Muscle layer of colon (tissue), 2 donors: Measurements from ENCODE around the gene LRP2.

Experiments used
- H3K27ac ChIP-seq: one replicate; pipeline ENCODE4 v1.7.0; 2013; ENCODE audit warnings: low read depth, mild to moderate bottlenecking, low read length, moderate library complexity
- H3K27me3 ChIP-seq, 2 donors: one replicate each; pipeline ENCODE4 v1.7.0; 2013; ENCODE audit warnings: low read length in 2 of 2, mild to moderate bottlenecking in 2 of 2; ENCODE audit not compliant: insufficient read depth in 2 of 2, control insufficient read depth in 1 of 2
- H3K36me3 ChIP-seq: one replicate; pipeline ENCODE4 v1.7.0; 2013; ENCODE audit warnings: mild to moderate bottlenecking, low read length; ENCODE audit not compliant: insufficient read depth
- H3K4me1 ChIP-seq: one replicate; pipeline ENCODE4 v1.7.0; 2013; ENCODE audit warnings: mild to moderate bottlenecking, low read length; ENCODE audit not compliant: insufficient read depth
- H3K4me3 ChIP-seq, 2 donors: one replicate each; pipeline ENCODE4 v1.7.0; 2013; ENCODE audit warnings: low read length in 2 of 2, low read depth in 1 of 2, mild to moderate bottlenecking in 1 of 2, moderate library complexity in 1 of 2
- H3K9ac ChIP-seq: one replicate; pipeline ENCODE4 v1.7.0; 2013; ENCODE audit warnings: low read length
- H3K9me3 ChIP-seq: one replicate; pipeline ENCODE4 v1.7.0; 2013; ENCODE audit warnings: mild to moderate bottlenecking, low read length
- donor health status: abdominal sarcoma.
- donor health status: Adenocarcinoma of cecum.

Gene LRP2

DNA sequence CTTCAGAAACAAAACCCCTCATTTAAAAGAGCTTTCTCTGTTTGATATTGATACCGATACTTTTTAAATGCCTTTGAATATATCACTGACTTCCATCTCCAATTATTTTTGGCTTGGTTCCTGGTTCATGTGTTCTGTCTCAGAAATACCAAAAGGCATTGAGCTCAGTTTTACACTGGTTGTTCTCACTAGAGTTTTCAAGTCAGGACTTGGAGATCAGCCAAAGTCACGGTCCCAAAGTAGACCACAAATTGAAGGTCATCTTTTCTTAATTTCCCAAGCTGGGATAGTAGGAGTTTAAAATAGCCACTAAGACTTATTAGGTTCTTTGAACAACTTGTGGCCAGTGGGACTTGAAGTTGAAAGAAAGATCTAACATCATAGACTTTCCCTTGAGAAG, 268.8 kb downstream of the LRP2 start:
- Histone ChIP-seq H3K36me3 (no peaks in the 10 kb centered on the region), H3K27me3 (no peaks in the 10 kb centered on the region), H3K27ac (no peak overlapping the region), H3K9me3 (no peaks in the 10 kb centered on the region), H3K4me1 (peaks cover 5% of the 10 kb centered on the region), H3K9ac (no peak overlapping the region), H3K4me3 (no peak overlapping the region)

DNA sequence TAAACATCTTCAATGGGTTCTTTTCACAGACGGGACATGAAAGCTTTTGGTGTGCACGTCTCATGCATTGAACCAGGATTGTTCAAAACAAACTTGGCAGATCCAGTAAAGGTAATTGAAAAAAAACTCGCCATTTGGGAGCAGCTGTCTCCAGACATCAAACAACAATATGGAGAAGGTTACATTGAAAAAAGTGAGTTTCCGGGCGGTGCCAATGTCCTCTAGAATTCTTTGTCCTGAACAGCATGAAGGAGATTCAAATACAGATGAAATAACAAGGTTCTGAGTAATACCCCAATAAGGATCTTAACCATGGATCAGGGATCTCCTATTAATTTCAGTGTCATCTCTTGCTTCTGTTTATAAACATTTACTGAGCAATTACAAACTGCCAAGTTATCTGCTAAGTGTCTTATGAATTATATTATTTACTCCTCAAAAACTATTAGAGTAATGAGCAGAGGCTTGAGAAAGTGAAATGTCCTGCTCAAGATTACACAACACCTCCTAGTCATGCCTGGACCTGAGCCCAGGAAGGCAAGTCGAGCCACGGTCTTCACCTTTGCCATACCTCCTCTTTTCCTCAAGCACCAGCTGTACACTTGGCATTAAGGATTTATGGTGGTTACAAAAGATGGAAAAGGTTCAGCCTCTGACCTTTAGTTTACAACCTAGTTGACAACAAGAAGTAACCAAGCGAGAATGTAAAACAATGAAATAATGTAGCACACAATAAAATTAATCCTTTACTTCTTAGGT, 270.4 kb downstream of the LRP2 start:
- no peak overlapping the region for H3K27ac ChIP-seq
- no peak overlapping the region for H3K4me3 ChIP-seq
- no peaks in the 10 kb centered on the region for H3K27me3 ChIP-seq
- H3K9me3 ChIP-seq: no peaks in the 10 kb centered on the region
- peaks cover 5% of the 10 kb centered on the region for H3K4me1 ChIP-seq
- H3K36me3 ChIP-seq: no peaks in the 10 kb centered on the region
- H3K9ac ChIP-seq: no peak overlapping the region

DNA sequence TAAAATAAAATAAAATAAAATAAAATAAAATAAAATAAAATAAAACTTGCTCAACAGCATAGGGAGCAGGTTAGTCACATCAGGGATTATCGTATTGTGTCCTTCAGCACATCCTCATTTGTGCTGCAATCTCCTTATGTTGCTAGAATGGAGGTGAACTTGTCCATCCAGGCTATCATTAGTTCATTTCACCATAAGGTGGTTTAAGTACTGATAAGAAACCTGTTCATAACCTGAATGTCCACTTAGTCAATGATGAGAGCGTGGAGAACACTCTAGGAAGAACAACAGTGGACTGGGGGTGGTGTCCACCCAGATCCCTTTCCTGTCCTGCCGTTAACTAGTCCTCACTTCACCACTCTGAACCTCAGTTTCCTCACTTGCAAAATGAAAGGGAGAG, 271.1 kb downstream of the LRP2 start:
- no peaks in the 10 kb centered on the region for H3K27me3 ChIP-seq
- H3K4me3 ChIP-seq: no peak overlapping the region

DNA sequence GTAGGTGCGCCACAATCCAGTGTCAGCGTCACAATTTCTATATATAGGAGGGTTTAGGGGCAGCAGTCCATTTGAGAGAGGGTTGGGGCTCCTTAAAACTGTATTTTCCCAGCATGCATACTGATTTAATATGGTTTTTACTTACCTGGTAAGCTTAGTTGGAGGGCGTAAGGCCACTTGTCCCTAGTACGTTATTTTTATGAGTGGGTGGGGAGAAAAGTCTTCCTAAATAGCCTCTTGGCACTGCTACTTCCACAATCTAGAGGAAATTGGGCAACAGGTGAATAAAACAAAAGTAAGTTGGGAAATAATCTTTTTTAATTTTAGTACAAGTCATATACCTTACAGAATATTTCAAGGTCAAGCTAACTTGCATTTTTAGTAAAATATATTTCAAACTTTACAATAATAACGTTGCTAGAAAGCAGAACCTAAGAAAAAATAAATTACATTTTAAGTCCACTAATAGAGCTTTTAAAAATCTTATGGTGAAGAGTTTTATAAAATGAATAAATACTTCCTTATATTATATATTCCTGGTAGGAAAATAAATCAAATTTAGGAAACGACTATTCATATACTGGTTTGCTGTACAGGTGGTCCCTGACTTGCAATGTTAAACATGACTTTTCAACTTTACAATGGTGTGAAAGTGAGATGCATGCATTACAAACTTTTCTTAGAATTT, 272.1 kb downstream of the LRP2 start:
- Histone ChIP-seq H3K4me3 (no peak overlapping the region), H3K36me3 (no peaks in the 10 kb centered on the region), H3K27ac (no peak overlapping the region), H3K27me3 (no peaks in the 10 kb centered on the region), H3K9me3 (no peaks in the 10 kb centered on the region), H3K4me1 (no peaks in the 10 kb centered on the region), H3K9ac (no peak overlapping the region)

More for the DNA sequence above, 271.1 kb downstream of the LRP2 start:
- Histone ChIP-seq H3K27ac (no peak overlapping the region), H3K36me3 (no peaks in the 10 kb centered on the region), H3K9me3 (no peaks in the 10 kb centered on the region), H3K9ac (no peak overlapping the region), H3K4me1 (peaks cover 5% of the 10 kb centered on the region)

DNA sequence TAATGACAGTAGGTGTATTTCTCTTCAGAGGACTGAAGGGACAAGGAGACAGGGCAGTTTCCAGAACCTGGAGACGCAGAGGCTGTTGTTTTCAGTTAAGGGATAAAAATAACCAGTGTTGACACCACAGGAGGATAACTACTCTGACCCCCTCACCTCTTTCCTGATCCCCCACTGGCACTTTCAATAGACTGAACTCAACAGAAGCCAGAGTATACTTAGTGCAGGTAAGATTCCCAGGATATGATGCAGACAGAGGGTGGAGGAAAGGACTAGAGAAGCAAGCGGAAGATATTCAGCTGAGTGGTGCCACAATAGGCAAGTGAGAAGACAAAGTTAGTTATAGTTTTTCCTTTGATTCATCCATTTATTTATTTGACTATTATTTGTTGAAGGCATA, 273.2 kb downstream of the LRP2 start:
- Histone ChIP-seq H3K27me3 (no peaks in the 10 kb centered on the region), H3K9me3 (no peaks in the 10 kb centered on the region), H3K36me3 (no peaks in the 10 kb centered on the region), H3K4me3 (no peak overlapping the region), H3K27ac (no peak overlapping the region), H3K9ac (no peak overlapping the region), H3K4me1 (no peaks in the 10 kb centered on the region)

DNA sequence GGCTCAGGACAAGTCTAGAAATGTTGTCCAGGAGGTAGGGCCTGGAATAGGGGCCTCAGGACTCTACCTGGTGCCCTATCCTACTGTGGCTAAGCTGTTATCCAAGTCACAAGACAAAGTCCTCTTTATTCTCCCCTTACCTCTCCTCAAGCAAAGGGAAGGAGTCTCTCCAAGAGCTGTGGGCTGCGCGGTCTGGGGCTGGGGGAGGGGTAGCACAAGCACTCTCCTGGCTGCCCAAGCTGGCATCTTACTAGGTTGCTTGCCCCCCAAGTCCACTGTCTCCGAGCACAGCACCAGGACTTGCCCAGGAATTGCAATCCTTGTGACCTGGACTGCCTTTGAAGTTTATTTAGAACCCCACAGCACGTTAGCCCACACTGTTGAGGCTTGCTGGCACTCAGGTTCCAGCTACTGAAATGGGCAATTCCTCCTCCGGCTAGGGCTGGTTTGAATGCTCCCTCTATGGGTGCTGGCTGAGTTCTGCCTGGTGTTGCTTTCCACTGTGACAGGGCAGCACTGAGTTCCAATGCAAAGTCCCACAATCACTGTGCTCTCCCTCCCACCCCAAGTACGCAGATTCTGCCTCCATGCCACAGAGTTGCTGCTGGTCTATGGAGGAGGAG, 274.5 kb downstream of the LRP2 start:
- Histone ChIP-seq H3K9ac (no peak overlapping the region), H3K4me3 (no peak overlapping the region), H3K27me3 (no peaks in the 10 kb centered on the region), H3K9me3 (no peaks in the 10 kb centered on the region), H3K27ac (no peak overlapping the region), H3K36me3 (no peaks in the 10 kb centered on the region), H3K4me1 (no peaks in the 10 kb centered on the region)

DNA sequence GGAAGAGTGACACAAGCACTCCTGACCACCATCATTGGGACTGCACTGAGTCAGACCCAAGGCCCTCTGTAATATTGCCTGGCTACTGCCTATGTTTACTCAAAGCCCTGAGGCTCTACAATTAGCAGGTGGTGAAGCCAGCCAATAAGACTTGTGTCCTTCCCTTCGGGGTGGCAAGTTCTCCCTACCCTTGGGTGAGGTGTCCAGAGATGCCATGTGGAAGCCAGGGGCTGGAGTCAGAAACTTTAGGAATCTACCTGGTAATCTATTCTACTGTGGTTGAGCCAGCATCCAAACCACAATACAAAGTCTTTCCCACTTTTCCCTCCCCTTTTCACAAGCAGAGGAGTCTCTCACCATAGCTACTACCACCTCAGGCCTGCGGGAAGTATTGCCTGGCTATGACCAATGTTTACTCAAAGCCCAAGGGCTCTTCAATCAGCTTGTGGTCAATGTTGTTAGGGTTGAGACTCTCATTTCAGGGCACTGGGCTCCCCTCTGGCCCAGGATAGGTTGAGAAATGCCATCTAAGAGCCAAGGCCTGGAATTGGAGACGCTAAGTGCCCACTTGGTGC, 275.4 kb downstream of the LRP2 start:
- H3K27ac ChIP-seq: no peak overlapping the region
- H3K4me1 ChIP-seq: no peaks in the 10 kb centered on the region
- no peaks in the 10 kb centered on the region for H3K9me3 ChIP-seq
- H3K27me3 ChIP-seq: no peaks in the 10 kb centered on the region
- H3K9ac ChIP-seq: no peak overlapping the region
- no peak overlapping the region for H3K4me3 ChIP-seq
- H3K36me3 ChIP-seq: no peaks in the 10 kb centered on the region

DNA sequence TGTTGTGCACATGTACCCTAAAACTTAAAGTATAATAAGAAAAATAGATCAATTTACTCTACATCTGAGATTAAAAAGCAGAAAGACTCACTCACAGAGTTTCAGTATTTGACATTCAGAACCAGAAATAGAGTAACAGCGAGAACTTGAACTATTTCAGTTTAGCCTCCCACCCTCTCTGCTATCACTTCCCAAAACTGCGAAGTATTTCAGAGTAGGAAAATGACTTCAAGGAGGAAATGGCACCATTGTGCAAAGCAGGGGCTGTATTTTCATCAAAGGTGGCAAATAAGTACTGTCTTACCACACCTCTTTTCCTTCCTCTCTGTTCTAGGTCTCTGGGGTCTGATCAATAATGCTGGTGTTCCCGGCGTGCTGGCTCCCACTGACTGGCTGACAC, 279.3 kb downstream of the LRP2 start:
- Histone ChIP-seq H3K27me3 (no peaks in the 10 kb centered on the region), H3K27ac (no peak overlapping the region), H3K4me3 (no peak overlapping the region), H3K9me3 (no peaks in the 10 kb centered on the region), H3K36me3 (no peaks in the 10 kb centered on the region), H3K4me1 (no peaks in the 10 kb centered on the region), H3K9ac (no peak overlapping the region)

DNA sequence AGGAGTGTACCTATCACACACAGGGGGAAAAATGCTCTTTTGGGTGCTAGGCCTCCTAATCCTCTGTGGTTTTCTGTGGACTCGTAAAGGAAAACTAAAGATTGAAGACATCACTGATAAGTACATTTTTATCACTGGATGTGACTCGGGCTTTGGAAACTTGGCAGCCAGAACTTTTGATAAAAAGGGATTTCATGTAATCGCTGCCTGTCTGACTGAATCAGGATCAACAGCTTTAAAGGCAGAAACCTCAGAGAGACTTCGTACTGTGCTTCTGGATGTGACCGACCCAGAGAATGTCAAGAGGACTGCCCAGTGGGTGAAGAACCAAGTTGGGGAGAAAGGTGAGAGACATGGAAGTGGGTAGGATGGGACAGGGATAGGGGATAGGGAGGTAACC, 280.8 kb downstream of the LRP2 start:
- Histone ChIP-seq H3K4me3 (no peak overlapping the region), H3K36me3 (no peaks in the 10 kb centered on the region), H3K27me3 (no peaks in the 10 kb centered on the region), H3K4me1 (no peaks in the 10 kb centered on the region), H3K9ac (no peak overlapping the region), H3K9me3 (no peaks in the 10 kb centered on the region), H3K27ac (no peak overlapping the region)

DNA sequence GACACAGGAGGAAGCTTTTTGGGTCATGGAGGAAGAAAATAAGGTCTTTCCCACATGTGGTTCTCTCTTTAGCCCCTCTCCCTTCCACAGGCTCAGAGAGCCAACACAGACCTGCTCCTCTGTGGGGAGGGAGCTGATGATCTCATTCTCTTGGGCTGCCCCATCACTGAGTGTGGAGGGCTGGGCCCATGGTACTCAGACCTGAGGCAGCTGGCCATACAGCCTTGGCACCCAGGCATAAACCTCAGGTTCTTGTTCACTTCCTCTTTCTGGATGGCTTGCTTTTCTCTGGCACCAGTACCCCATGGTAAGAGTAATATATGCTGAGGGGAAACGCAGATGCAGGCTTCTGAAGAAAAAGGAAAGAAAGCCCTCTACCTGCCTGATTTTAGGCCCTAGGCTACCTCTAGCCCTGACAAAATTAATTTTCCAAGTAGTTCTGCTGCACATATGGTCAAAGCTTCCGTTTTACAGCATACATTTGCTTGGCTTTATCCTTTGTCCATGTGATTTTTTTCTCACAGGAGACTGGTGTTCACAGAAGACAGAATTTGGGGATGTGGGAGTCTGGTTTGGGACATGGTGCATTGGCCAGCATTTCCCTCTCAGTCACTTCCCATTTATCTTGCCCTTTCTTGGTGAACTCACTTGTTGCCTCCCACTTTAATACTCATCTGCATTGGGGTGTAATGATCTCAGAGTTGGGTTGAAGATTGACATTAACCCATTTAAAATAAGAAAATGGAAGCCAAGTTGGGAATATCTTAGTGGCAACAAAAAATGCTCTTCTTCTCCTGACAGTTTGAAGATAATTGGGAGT, 281.9 kb downstream of the LRP2 start:
- Histone ChIP-seq H3K4me1 (no peaks in the 10 kb centered on the region), H3K36me3 (no peaks in the 10 kb centered on the region), H3K4me3 (no peak overlapping the region), H3K9me3 (no peaks in the 10 kb centered on the region), H3K27me3 (no peaks in the 10 kb centered on the region), H3K9ac (no peak overlapping the region), H3K27ac (no peak overlapping the region)

DNA sequence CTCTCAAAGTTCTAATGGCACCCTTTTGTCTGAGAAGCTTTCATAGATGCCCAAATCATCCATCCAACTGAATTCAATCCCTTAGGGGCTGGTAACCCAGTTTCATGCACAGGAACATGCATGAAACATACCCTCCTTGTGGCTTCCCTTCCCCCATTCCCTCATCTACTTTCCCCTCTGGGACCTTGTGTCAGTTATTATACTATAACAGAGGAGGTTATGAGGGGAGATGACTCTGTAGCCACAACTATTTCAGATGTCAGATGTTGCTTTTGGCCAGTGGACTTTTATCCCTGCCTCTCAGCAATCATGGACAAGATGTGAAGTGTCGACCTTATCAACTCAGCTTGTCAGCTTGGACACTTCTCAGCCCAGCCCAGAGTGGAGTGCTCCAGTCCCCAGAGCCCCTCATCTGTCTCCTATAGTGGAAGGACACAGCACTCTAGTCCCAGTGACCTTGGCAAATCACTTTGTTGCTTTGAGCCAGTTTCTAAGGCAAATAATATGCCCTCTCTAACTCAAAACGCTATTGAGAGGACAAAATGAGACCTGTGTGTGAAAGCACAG, 284.6 kb downstream of the LRP2 start:
- Histone ChIP-seq H3K4me1 (no peaks in the 10 kb centered on the region), H3K27ac (no peak overlapping the region), H3K36me3 (no peaks in the 10 kb centered on the region), H3K9me3 (no peaks in the 10 kb centered on the region), H3K4me3 (no peak overlapping the region), H3K27me3 (no peaks in the 10 kb centered on the region), H3K9ac (no peak overlapping the region)
